ENCODE results near the gene B3GLCT. TPM values are rescaled to one million over a fixed set of nuclear protein-coding genes. Genes with fewer than 3 reads are reported as not detected.

B3GLCT gene
- total RNA-seq, 5 donors from 2014 or later (not counting 1 experiment from before 2014, with no cell fraction given): 3.7 to 5.6 (median 4.7) TPM

GRCh38 chr13:31168166-31168565 lies 31.6 kb upstream of the B3GLCT start:
- no peak overlapping the region for H3K4me3 Mint-ChIP-seq
- DNase-seq (no peak), ATAC-seq (replicated peaks in 1 of 4) (no peak)
- Histone ChIP-seq H3K27ac (ENCODE audit: low read length) (no peak overlapping the region), H3K27me3 (replicated peaks in 1 of 2; ENCODE audit: control insufficient read depth in 2 of 2, extremely low read depth in 1 of 2, insufficient read depth in 2 of 2, low read length in 1 of 2) (no peaks in the 10 kb centered on the region), H3K4me3 (ENCODE audit: control insufficient read depth in 1 of 2, extremely low read depth in 1 of 2, low read length in 1 of 2) (no peak overlapping the region), H3K4me1 (ENCODE audit: control insufficient read depth in 1 of 2, extremely low read depth in 1 of 2, insufficient read depth in 2 of 2, low read length in 2 of 2) (peaks cover 3 to 5% of the 10 kb centered on the region in 2 experiments), H3K36me3 (ENCODE audit: control insufficient read depth in 2 of 2, extremely low read depth in 1 of 2, insufficient read depth in 1 of 2, low read length in 1 of 2) (no peaks in the 10 kb centered on the region), H3K9me3 (no peaks in the 10 kb centered on the region)
- no peaks in the 10 kb centered on the region for H3K36me3 Mint-ChIP-seq
- H3K27ac Mint-ChIP-seq: no peak overlapping the region
- WGBS (ENCODE audit: insufficient coverage): no CpG with 5 or more reads among the region's 2 CpGs
- H3K9me3 Mint-ChIP-seq: no peaks in the 10 kb centered on the region
- POLR2A ChIA-PET: interaction anchor here in 1 of 2 donors (0.6 kb wide), 1 partner anchor 45 kb away, joined by 3 read pairs; no protein-coding TSS in a partner anchor
- H3K27me3 Mint-ChIP-seq: peaks cover 8 to 16% of the 10 kb centered on the region in 2 donors
- CTCF ChIA-PET: interaction anchor here in 1 of 2 donors (0.6 kb wide), 1 partner anchor 12 kb away, joined by 3 read pairs; no protein-coding TSS in a partner anchor
- H3K4me1 Mint-ChIP-seq: peaks cover under 1 to 5% (median 3%) of the 10 kb centered on the region in 3 donors

- ATAC-seq (replicated peaks in 1 of 4): no peak
- Mint-ChIP-seq H3K36me3 (no peaks in the 10 kb centered on the region), H3K27me3 (peaks cover 11 to 18% of the 10 kb centered on the region in 2 donors), H3K4me3 (no peak overlapping the region), H3K4me1 (peaks cover 0 to 1% (median 0%) of the 10 kb centered on the region in 3 donors), H3K9me3 (no peaks in the 10 kb centered on the region), H3K27ac (no peak overlapping the region)
- ChIA-PET CTCF (interaction anchor here in 1 of 2 donors (0.6 kb wide), 1 partner anchor 13 kb away, joined by 3 read pairs; no protein-coding TSS in a partner anchor), POLR2A (interaction anchor here in 1 of 2 donors (0.6 to 0.7 kb wide), 2 partner anchors 45 to 366 kb away, joined by 3 to 4 read pairs; no protein-coding TSS in a partner anchor)
- H3K36me3 ChIP-seq (ENCODE audit: control insufficient read depth in 2 of 2, extremely low read depth in 1 of 2, insufficient read depth in 1 of 2, low read length in 1 of 2): no peaks in the 10 kb centered on the region
- no peak overlapping the region for H3K4me3 ChIP-seq (ENCODE audit: control insufficient read depth in 1 of 2, extremely low read depth in 1 of 2, low read length in 1 of 2)
- H3K27ac ChIP-seq (ENCODE audit: low read length): no peak overlapping the region
- H3K9me3 ChIP-seq: no peaks in the 10 kb centered on the region
- DNase-seq: no peak
- 97% methylated on average over 6 of the region's 11 CpGs for WGBS (ENCODE audit: insufficient coverage)
- no peaks in the 10 kb centered on the region for H3K27me3 ChIP-seq (replicated peaks in 1 of 2; ENCODE audit: control insufficient read depth in 2 of 2, extremely low read depth in 1 of 2, insufficient read depth in 2 of 2, low read length in 1 of 2)
- H3K4me1 ChIP-seq (ENCODE audit: control insufficient read depth in 1 of 2, extremely low read depth in 1 of 2, insufficient read depth in 2 of 2, low read length in 2 of 2): peaks cover 0 to under 1% of the 10 kb centered on the region in 2 experiments
Measured at GRCh38 chr13:31168736-31169135, 31.0 kb upstream of the B3GLCT start.

- POLR2A ChIA-PET: no interaction called here
- H3K27ac Mint-ChIP-seq: no peak overlapping the region
Measured at GRCh38 chr13:31172001-31172400, 27.8 kb upstream of the B3GLCT start.

GRCh38 chr13:31172535-31172934 lies 27.2 kb upstream of the B3GLCT start:
- Histone ChIP-seq H3K9me3 (no peaks in the 10 kb centered on the region), H3K36me3 (ENCODE audit: control insufficient read depth in 2 of 2, extremely low read depth in 1 of 2, insufficient read depth in 1 of 2, low read length in 1 of 2) (no peaks in the 10 kb centered on the region), H3K4me1 (ENCODE audit: control insufficient read depth in 1 of 2, extremely low read depth in 1 of 2, insufficient read depth in 2 of 2, low read length in 2 of 2) (no peaks in the 10 kb centered on the region), H3K4me3 (ENCODE audit: control insufficient read depth in 1 of 2, extremely low read depth in 1 of 2, low read length in 1 of 2) (no peak overlapping the region), H3K27me3 (replicated peaks in 1 of 2; ENCODE audit: control insufficient read depth in 2 of 2, extremely low read depth in 1 of 2, insufficient read depth in 2 of 2, low read length in 1 of 2) (no peaks in the 10 kb centered on the region), H3K27ac (ENCODE audit: low read length) (no peak overlapping the region)
- H3K4me1 Mint-ChIP-seq: no peaks in the 10 kb centered on the region
- peaks cover 0 to 3% (median 0%) of the 10 kb centered on the region in 3 donors for H3K9me3 Mint-ChIP-seq
- ChIA-PET CTCF (interaction anchor here in 1 of 2 donors (0.6 kb wide), 1 partner anchor 25 kb away, joined by 6 read pairs; no protein-coding TSS in a partner anchor), POLR2A (interaction anchor here in 1 of 2 donors (0.6 to 0.7 kb wide), 2 partner anchors 17 to 30 kb away, joined by 3 read pairs; no protein-coding TSS in a partner anchor)
- H3K27me3 Mint-ChIP-seq: peaks cover 16 to 18% of the 10 kb centered on the region in 2 donors
- no CpG with 5 or more reads among the region's 2 CpGs for WGBS (ENCODE audit: insufficient coverage)
- no peaks in the 10 kb centered on the region for H3K36me3 Mint-ChIP-seq
- H3K4me3 Mint-ChIP-seq: no peak overlapping the region
- H3K27ac Mint-ChIP-seq: no peak overlapping the region
- ATAC-seq (replicated peaks in 1 of 4) (no peak), DNase-seq (no peak)

More at GRCh38 chr13:31172001-31172400, 27.8 kb upstream of the B3GLCT start:
- Mint-ChIP-seq H3K27me3 (peaks cover 15 to 18% of the 10 kb centered on the region in 2 donors), H3K4me3 (no peak overlapping the region), H3K9me3 (no peaks in the 10 kb centered on the region), H3K4me1 (no peaks in the 10 kb centered on the region), H3K36me3 (no peaks in the 10 kb centered on the region)
- no peak overlapping the region for H3K4me3 ChIP-seq (ENCODE audit: control insufficient read depth in 1 of 2, extremely low read depth in 1 of 2, low read length in 1 of 2)
- no peak for ATAC-seq (replicated peaks in 1 of 4)
- H3K4me1 ChIP-seq (ENCODE audit: control insufficient read depth in 1 of 2, extremely low read depth in 1 of 2, insufficient read depth in 2 of 2, low read length in 2 of 2): no peaks in the 10 kb centered on the region
- no peak overlapping the region for H3K27ac ChIP-seq (ENCODE audit: low read length)
- H3K27me3 ChIP-seq (replicated peaks in 1 of 2; ENCODE audit: control insufficient read depth in 2 of 2, extremely low read depth in 1 of 2, insufficient read depth in 2 of 2, low read length in 1 of 2): no peaks in the 10 kb centered on the region
- H3K36me3 ChIP-seq (ENCODE audit: control insufficient read depth in 2 of 2, extremely low read depth in 1 of 2, insufficient read depth in 1 of 2, low read length in 1 of 2): no peaks in the 10 kb centered on the region
- no peak for DNase-seq
- WGBS (ENCODE audit: insufficient coverage): no CpG with 5 or more reads among the region's 3 CpGs
- CTCF ChIA-PET: no interaction called here
- H3K9me3 ChIP-seq: no peaks in the 10 kb centered on the region

- Histone ChIP-seq H3K36me3 (ENCODE audit: control insufficient read depth in 2 of 2, extremely low read depth in 1 of 2, insufficient read depth in 1 of 2, low read length in 1 of 2) (no peaks in the 10 kb centered on the region), H3K27ac (ENCODE audit: low read length) (no peak overlapping the region), H3K4me1 (ENCODE audit: control insufficient read depth in 1 of 2, extremely low read depth in 1 of 2, insufficient read depth in 2 of 2, low read length in 2 of 2) (peaks cover 0 to 5% of the 10 kb centered on the region in 2 experiments), H3K27me3 (replicated peaks in 1 of 2; ENCODE audit: control insufficient read depth in 2 of 2, extremely low read depth in 1 of 2, insufficient read depth in 2 of 2, low read length in 1 of 2) (no peaks in the 10 kb centered on the region), H3K9me3 (no peaks in the 10 kb centered on the region), H3K4me3 (ENCODE audit: control insufficient read depth in 1 of 2, extremely low read depth in 1 of 2, low read length in 1 of 2) (no peak overlapping the region)
- ATAC-seq (replicated peaks in 1 of 4) (no peak), DNase-seq (no peak)
- H3K27ac Mint-ChIP-seq: no peak overlapping the region
- WGBS (ENCODE audit: insufficient coverage): 100% methylated on average over 1 of the region's 3 CpGs
- H3K4me3 Mint-ChIP-seq: no peak overlapping the region
- H3K36me3 Mint-ChIP-seq: no peaks in the 10 kb centered on the region
- POLR2A ChIA-PET: interaction anchor here in 1 of 2 donors (0.7 kb wide), 1 partner anchor 1697 kb away, joined by 3 read pairs; no protein-coding TSS in a partner anchor
- CTCF ChIA-PET: interaction anchor here in 1 of 2 donors (0.9 kb wide), 1 partner anchor 15 kb away, joined by 3 read pairs; no protein-coding TSS in a partner anchor
- H3K9me3 Mint-ChIP-seq: peaks cover 0 to 6% (median 0%) of the 10 kb centered on the region in 3 donors
- H3K4me1 Mint-ChIP-seq: peaks cover 0 to 4% (median 0%) of the 10 kb centered on the region in 3 donors
- peaks cover 16 to 18% of the 10 kb centered on the region in 2 donors for H3K27me3 Mint-ChIP-seq
Measured at GRCh38 chr13:31174018-31174417, 25.8 kb upstream of the B3GLCT start.

GRCh38 chr13:31175847-31176532 lies 23.8 kb upstream of the B3GLCT start:
- no peaks in the 10 kb centered on the region for H3K36me3 Mint-ChIP-seq
- ChIA-PET CTCF (interaction anchor here in 1 of 2 donors (0.7 kb wide), 1 partner anchor 720 kb away, joined by 6 read pairs; no protein-coding TSS in a partner anchor), POLR2A (no interaction called here)
- no peak overlapping the region for H3K27ac Mint-ChIP-seq
- Histone ChIP-seq H3K4me1 (ENCODE audit: control insufficient read depth in 1 of 2, extremely low read depth in 1 of 2, insufficient read depth in 2 of 2, low read length in 2 of 2) (peaks cover 0 to 5% of the 10 kb centered on the region in 2 experiments), H3K27ac (ENCODE audit: low read length) (no peak overlapping the region), H3K9me3 (no peaks in the 10 kb centered on the region), H3K27me3 (replicated peaks in 1 of 2; ENCODE audit: control insufficient read depth in 2 of 2, extremely low read depth in 1 of 2, insufficient read depth in 2 of 2, low read length in 1 of 2) (no peaks in the 10 kb centered on the region), H3K4me3 (ENCODE audit: control insufficient read depth in 1 of 2, extremely low read depth in 1 of 2, low read length in 1 of 2) (no peak overlapping the region), H3K36me3 (ENCODE audit: control insufficient read depth in 2 of 2, extremely low read depth in 1 of 2, insufficient read depth in 1 of 2, low read length in 1 of 2) (no peaks in the 10 kb centered on the region)
- H3K27me3 Mint-ChIP-seq: peaks cover 16 to 18% of the 10 kb centered on the region in 2 donors
- 73% methylated on average over 2 of the region's 3 CpGs for WGBS (ENCODE audit: insufficient coverage)
- peaks cover 0 to 4% (median 0%) of the 10 kb centered on the region in 3 donors for H3K4me1 Mint-ChIP-seq
- peaks cover 0 to 6% (median 0%) of the 10 kb centered on the region in 3 donors for H3K9me3 Mint-ChIP-seq
- no peak overlapping the region for H3K4me3 Mint-ChIP-seq
- DNase-seq (no peak), ATAC-seq (replicated peaks in 1 of 4) (no peak)
